ENCODE measurements around the gene MAP1B. TPM values are rescaled to one million over a fixed set of nuclear protein-coding genes. Genes with fewer than 3 reads are reported as not detected.

MAP1B gene
- total RNA-seq, result 10 to 100 TPM in 5 of 7 donors, 1 to 10 TPM in 2; 5.7 to 17.3 (median 12.5) TPM
- under 1 TPM; 0.68 to 0.76 (median 0.70) TPM for polyA plus RNA-seq
- long read RNA-seq, donor 1, partial matches to known transcripts, result 8 of 8 reads
- long read RNA-seq, donor 1, other reads (novel, unspliced or antisense), result 0 of 8 reads
- long read RNA-seq, donor 2, result 0 reads

GRCh38 chr5:72107131-72107900 lies at the start of gene MAP1B:
TSS of gene MAP1B (plus strand) at chr5:72107475. CDS start at chr5:72107532, 57 bp downstream.
- peak within 1 kb of the TSS; percentile 40 to 81 (median 64) for H3K4me3 ChIP-seq
- WGBS, 5 donors, result 2 to 6% (median 3%) methylated on average over 48 to 82 of the region's 82 CpGs
- H3K27ac ChIP-seq, result peak within 1 kb of the TSS in 3 of 8 donors; percentile 23 to 64 (median 57)
- no peaks in the 10 kb centered on the region for H3K36me3 ChIP-seq
- intact Hi-C loops (cut with DNase I; ENCODE audit: low total_unique reads), result no loop called here
- DNase-seq, result peak; percentile 75
- H3K9me3 ChIP-seq, result peaks cover 0 to 9% (median 0%) of the 10 kb centered on the region in 8 donors
- TF ChIP-seq POLR2AphosphoS5 (IDR thresholded peaks at IDR 0.05) (peak; percentile 42 to 70 (median 66)), CTCF (IDR thresholded peaks at IDR 0.05 in 8 of 11, conservative IDR thresholded peaks at IDR 0.05 in 3 of 11) (no peak)
- H3K4me1 ChIP-seq, result peaks cover 11 to 31% (median 22%) of the 10 kb centered on the region in 6 donors
- peaks cover 0 to 87% (median 24%) of the 10 kb centered on the region in 7 donors for H3K27me3 ChIP-seq (replicated peaks in 1 of 7)

GRCh38 chr5:72057816-72058215 lies 49.5 kb upstream of the MAP1B start:
- Histone ChIP-seq H3K27me3 (replicated peaks in 1 of 7) (peaks cover 0 to 7% (median 0%) of the 10 kb centered on the region in 7 donors), H3K4me3 (no peak overlapping the region), H3K27ac (no peak overlapping the region), H3K4me1 (no peaks in the 10 kb centered on the region), H3K9me3 (no peaks in the 10 kb centered on the region), H3K36me3 (no peaks in the 10 kb centered on the region)
- intact Hi-C loops (cut with DNase I; ENCODE audit: low total_unique reads), result no loop called here
- TF ChIP-seq POLR2AphosphoS5 (IDR thresholded peaks at IDR 0.05) (no peak), CTCF (IDR thresholded peaks at IDR 0.05 in 8 of 11, conservative IDR thresholded peaks at IDR 0.05 in 3 of 11) (no peak), POLR2A (IDR thresholded peaks at IDR 0.05) (no peak)
- WGBS, 5 donors, result 79 to 93% (median 86%) methylated on average over 2 of the region's 2 CpGs
- no peak for DNase-seq

- TF ChIP-seq POLR2A (IDR thresholded peaks at IDR 0.05) (no peak), POLR2AphosphoS5 (IDR thresholded peaks at IDR 0.05) (no peak), CTCF (IDR thresholded peaks at IDR 0.05 in 8 of 11, conservative IDR thresholded peaks at IDR 0.05 in 3 of 11) (no peak)
- H3K27ac ChIP-seq, result no peak overlapping the region
- H3K4me3 ChIP-seq, result no peak overlapping the region
- intact Hi-C loops (cut with DNase I; ENCODE audit: low total_unique reads), result no loop called here
- no peak for DNase-seq
- peaks cover 0 to 20% (median 4%) of the 10 kb centered on the region in 7 donors for H3K27me3 ChIP-seq (replicated peaks in 1 of 7)
- H3K4me1 ChIP-seq, result no peaks in the 10 kb centered on the region
- 36 to 42% (median 38%) methylated on average over 7 of the region's 7 CpGs for WGBS, 5 donors
- no peaks in the 10 kb centered on the region for H3K9me3 ChIP-seq
- no peaks in the 10 kb centered on the region for H3K36me3 ChIP-seq
These were observed 44.0 kb upstream of the MAP1B start for GRCh38 chr5:72063219-72063819.
